Measurements from ENCODE around the gene PRDX1.

DNA sequence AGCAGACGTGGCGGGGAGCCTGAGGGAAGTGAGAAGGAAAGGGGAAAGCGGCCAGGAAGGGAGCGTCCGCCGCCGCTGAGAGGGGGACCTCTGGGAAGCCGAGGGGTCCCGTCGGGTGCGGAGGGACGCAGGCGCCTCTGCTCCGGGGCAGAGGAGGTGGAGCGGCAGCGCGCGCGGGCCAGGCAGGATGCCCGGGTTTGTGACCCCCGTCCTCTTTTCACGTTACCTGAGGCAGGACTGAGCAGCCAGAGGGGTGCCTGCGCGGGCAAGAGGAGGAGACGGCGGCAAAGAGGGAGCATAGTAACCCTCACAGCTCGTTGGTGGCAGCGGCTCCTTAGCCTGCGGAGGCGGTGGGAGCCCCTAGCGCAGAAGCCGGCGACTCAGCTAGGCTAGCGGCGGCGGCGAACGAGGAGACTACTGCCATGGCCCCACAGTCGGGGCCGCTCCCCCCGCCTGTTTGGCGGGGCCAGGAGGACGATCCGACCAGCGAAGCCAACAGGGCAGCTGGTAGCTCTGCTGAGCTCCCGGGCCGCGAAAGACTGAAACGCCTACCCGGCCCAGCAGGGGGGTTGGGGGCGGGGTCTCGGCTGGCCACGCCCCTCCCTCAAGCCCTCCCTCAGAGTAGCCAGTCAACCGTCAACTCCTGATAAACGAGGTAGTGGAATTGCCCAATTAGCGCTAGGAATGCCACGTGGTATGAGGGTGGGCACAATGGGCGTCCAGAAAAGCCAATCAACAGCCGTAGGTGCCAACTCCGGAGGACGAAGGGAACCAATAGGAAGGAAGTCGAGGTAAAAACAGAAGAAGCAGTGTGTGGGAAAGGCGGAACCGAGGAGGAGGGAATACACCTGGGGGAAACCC, 30.8 kb downstream of the PRDX1 start, which contains the start of gene TESK2:
- TF ChIP-seq EZH2 (IDR thresholded peaks at IDR 0.05; ENCODE audit: low read length, unreplicated experiment) = no peak
- TF ChIP-seq, protein P1, sequence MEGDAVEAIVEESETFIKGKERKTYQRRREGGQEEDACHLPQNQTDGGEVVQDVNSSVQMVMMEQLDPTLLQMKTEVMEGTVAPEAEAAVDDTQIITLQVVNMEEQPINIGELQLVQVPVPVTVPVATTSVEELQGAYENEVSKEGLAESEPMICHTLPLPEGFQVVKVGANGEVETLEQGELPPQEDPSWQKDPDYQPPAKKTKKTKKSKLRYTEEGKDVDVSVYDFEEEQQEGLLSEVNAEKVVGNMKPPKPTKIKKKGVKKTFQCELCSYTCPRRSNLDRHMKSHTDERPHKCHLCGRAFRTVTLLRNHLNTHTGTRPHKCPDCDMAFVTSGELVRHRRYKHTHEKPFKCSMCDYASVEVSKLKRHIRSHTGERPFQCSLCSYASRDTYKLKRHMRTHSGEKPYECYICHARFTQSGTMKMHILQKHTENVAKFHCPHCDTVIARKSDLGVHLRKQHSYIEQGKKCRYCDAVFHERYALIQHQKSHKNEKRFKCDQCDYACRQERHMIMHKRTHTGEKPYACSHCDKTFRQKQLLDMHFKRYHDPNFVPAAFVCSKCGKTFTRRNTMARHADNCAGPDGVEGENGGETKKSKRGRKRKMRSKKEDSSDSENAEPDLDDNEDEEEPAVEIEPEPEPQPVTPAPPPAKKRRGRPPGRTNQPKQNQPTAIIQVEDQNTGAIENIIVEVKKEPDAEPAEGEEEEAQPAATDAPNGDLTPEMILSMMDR (conservative IDR thresholded peaks at IDR 0.05; ENCODE audit: low read depth, low read length) = no peak
